K562 (cell line): Measurements from ENCODE around the gene LRRC75A. TPM values are rescaled to one million over a fixed set of nuclear protein-coding genes. Genes with fewer than 3 reads are reported as not detected.
A peak's percentile ranks its signal among the peaks of the same experiment; 100 is the strongest.

Experiments
- ATF1 ChIP-seq, 2 experiments: fragments of 450-650 bp in 1 of 2; IDR thresholded peaks; 2 replicates each; pipeline ENCODE4 v1.6.1; 2016; ENCODE audit warnings: missing compliant biosample characterization in 1 of 2, missing genetic modification characterization in 1 of 2
- BRD4 ChIP-seq: fragments of 200-600 bp; sonication (generic); IDR thresholded peaks from 2 replicates; pipeline ENCODE4 v1.6.1; 2017; ENCODE audit warnings: inconsistent platforms
- CBFB ChIP-seq: sonication (generic); formaldehyde crosslinking; IDR thresholded peaks from 2 replicates; pipeline ENCODE4 v1.4.0; 2020; ENCODE audit warnings: mild to moderate bottlenecking, missing genetic modification reagents
- CBX2 ChIP-seq: fragments of 200-600 bp; sonication (generic); IDR thresholded peaks from one replicate; pipeline ENCODE4 v1.6.1; 2012; ENCODE audit warnings: mild to moderate bottlenecking, low read length, inconsistent platforms; ENCODE audit not compliant: insufficient read depth, poor library complexity, severe bottlenecking
- CTBP1 ChIP-seq: fragments of 450-650 bp; IDR thresholded peaks from 2 replicates; pipeline ENCODE4 v1.6.1; 2016; ENCODE audit warnings: borderline replicate concordance
- ESRRA ChIP-seq: fragments of 450-650 bp; IDR thresholded peaks from 2 replicates; pipeline ENCODE4 v1.6.1; 2014; ENCODE audit warnings: low read depth, mild to moderate bottlenecking, moderate library complexity, borderline replicate concordance
- ETV1 ChIP-seq: fragments of 450-650 bp; conservative IDR thresholded peaks from 2 replicates; pipeline ENCODE4 v1.6.1; 2016; ENCODE audit warnings: missing genetic modification characterization, control low read depth, low read depth, missing compliant biosample characterization
- NFIC ChIP-seq: fragments of 450-650 bp; IDR thresholded peaks from 2 replicates; pipeline ENCODE4 v1.6.1; 2017; ENCODE audit warnings: mild to moderate bottlenecking, inconsistent platforms
- POLR3A ChIP-seq: IDR thresholded peaks from 2 replicates; pipeline ENCODE4 v1.6.1; 2011; ENCODE audit warnings: borderline replicate concordance, mild to moderate bottlenecking, moderate library complexity; ENCODE audit not compliant: insufficient read length, insufficient read depth; ENCODE audit errors: extremely low read depth
- SMARCA4 ChIP-seq: fragments of 450-650 bp; IDR thresholded peaks from 2 replicates; pipeline ENCODE4 v1.6.1; 2016
- UBTF ChIP-seq, 2 experiments: IDR thresholded peaks; 2 replicates each; pipeline ENCODE4 v1.6.1; 2012; ENCODE audit warnings: improper control_type of control experiment in 2 of 2, low read depth in 2 of 2, low read length in 2 of 2, borderline replicate concordance in 1 of 2
- ZBTB17 ChIP-seq: fragments of 450-650 bp; formaldehyde crosslinking; IDR thresholded peaks from 2 replicates; pipeline ENCODE4 v1.4.0; 2020; ENCODE audit warnings: mild to moderate bottlenecking
- ZKSCAN3 ChIP-seq: fragments of 250-450 bp; sonication (Bioruptor Pico); IDR thresholded peaks from 2 replicates; pipeline ENCODE4 v1.4.0; 2020
- ZNF121 ChIP-seq: sonication (generic); formaldehyde crosslinking; conservative IDR thresholded peaks from 2 replicates; pipeline ENCODE4 v1.8.0; 2022; ENCODE audit warnings: missing genetic modification reagents
- ZNF75A ChIP-seq: fragments of 450-650 bp; formaldehyde crosslinking; IDR thresholded peaks from 2 replicates; pipeline ENCODE4 v1.4.0; 2020; ENCODE audit warnings: mild to moderate bottlenecking
- polyA plus RNA-seq, 8 experiments: library from polyadenylated mRNA; depleted of rRNA in 4 of 8; stranded (reverse) in 5 of 8; unstranded in 3 of 8; fragments of >200 nt; fragmentation: Nextera tagmentation in 2 of 8; fragmentation: Illumina TruSeq in 1 of 8; extraction: Ambion mirVana in 2 of 8; extraction: Trizol in 1 of 8; gene quantifications; 2 replicates each; pipeline versions ENCODE4 v1.2.1 to v1.2.3, GENCODE V29; 2011 to 2014; ENCODE audit warnings: inconsistent platforms in 1 of 8, missing spikeins in 1 of 8
- total RNA-seq, 7 experiments: library from RNA; depleted of rRNA in 6 of 7; stranded (reverse); fragments of >200 nt in 6 of 7; fragmentation: Illumina TruSeq in 2 of 7; extraction: Trizol in 2 of 7; gene quantifications; 2 replicates each; pipeline versions ENCODE4 v1.2.1 to v1.2.3, GENCODE V29; 2011 to 2021; ENCODE audit warnings: low replicate concordance in 1 of 7
- TF ChIP-seq, protein P1 (sequence below), 2 experiments: fragments of 450-650 bp; conservative IDR thresholded peaks; 2 replicates each; pipeline ENCODE4 v1.6.1; 2017; ENCODE audit warnings: mild to moderate bottlenecking in 2 of 2, moderate library complexity in 2 of 2
- TF ChIP-seq, protein P2 (sequence below): fragments of 450-650 bp; IDR thresholded peaks from 2 replicates; pipeline ENCODE4 v1.6.1; 2014; ENCODE audit warnings: low read depth, mild to moderate bottlenecking, moderate library complexity, borderline replicate concordance

The LRRC75A gene
- total and polyA plus RNA-seq, 9 of the 15 experiments (the other 6 are each of a cell fraction or from before 2014, with no cell fraction given): 0.04 to 0.34 (median 0.08) TPM; not detected in 5

DNA sequence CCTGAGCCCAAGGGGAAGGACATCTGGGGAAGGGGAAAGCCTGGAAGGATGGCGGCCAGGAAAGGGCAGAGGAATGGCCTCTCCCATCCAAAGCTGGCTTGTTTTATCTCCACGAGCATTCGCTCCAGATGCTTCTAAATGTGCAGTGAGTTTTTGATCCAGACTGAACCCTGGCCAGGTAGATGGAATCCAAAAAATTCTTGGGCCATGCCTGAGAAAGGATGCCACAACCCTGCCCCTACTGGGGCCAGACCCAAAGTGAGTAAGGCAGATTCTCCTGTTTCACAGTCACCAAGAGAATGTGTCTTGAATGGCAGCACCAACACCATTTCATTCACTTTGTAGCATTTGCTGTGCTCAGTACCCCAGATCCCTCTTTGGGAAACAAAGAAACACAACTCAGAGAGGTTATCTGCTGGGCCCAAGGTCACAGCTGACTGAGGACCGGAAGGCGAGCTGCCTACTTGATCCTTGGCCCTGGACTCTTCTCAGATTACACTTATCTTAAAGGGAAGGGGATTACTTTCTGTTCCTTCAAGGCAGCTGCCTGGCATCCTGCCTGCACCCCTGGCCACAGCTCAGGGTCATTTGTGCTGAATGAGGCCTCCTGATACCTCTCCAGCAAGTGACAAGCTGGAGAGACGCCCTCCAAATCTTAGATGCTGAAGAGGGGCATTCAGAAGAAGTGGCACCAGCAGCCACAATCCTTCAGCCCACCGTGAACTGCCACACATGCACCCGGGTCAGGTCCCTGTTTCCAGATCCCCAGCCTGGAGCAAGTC lies 3.6 kb downstream of the LRRC75A start (continued):
- TF ChIP-seq ZNF121 (CRISPR knock-in tag) (no peak), SMARCA4 (0 out of 2 replicates have a peak, but pooled peaks have one; percentile 15), CBFB (CRISPR knock-in tag) (no peak), ATF1 (CRISPR knock-in tag; IDR thresholded peaks at IDR 0.05) (no peak), ATF1 (tag; IDR thresholded peaks at IDR 0.05) (no peak), ZBTB17 (CRISPR knock-in tag) (no peak), CBX2 (no peak), UBTF (IDR thresholded peaks at IDR 0.05; ENCODE audit: borderline replicate concordance in 1 of 2, low read depth in 2 of 2, low read length in 2 of 2) (no peak), CTBP1 (peak; percentile 24; the same call in 1 of the 2 replicates), ZNF75A (CRISPR knock-in tag) (no peak), ESRRA (peak; percentile 98), BRD4 (no peak), POLR3A (no peak), NFIC (peak; percentile 58), ETV1 (tag) (peak; percentile 83), ZKSCAN3 (no peak)
- TF ChIP-seq, protein P1, sequence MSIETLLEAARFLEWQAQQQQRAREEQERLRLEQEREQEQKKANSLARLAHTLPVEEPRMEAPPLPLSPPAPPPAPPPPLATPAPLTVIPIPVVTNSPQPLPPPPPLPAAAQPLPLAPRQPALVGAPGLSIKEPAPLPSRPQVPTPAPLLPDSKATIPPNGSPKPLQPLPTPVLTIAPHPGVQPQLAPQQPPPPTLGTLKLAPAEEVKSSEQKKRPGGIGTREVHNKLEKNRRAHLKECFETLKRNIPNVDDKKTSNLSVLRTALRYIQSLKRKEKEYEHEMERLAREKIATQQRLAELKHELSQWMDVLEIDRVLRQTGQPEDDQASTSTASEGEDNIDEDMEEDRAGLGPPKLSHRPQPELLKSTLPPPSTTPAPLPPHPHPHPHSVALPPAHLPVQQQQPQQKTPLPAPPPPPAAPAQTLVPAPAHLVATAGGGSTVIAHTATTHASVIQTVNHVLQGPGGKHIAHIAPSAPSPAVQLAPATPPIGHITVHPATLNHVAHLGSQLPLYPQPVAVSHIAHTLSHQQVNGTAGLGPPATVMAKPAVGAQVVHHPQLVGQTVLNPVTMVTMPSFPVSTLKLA (conservative IDR thresholded peaks at IDR 0.05): no peak
- TF ChIP-seq, protein P2, sequence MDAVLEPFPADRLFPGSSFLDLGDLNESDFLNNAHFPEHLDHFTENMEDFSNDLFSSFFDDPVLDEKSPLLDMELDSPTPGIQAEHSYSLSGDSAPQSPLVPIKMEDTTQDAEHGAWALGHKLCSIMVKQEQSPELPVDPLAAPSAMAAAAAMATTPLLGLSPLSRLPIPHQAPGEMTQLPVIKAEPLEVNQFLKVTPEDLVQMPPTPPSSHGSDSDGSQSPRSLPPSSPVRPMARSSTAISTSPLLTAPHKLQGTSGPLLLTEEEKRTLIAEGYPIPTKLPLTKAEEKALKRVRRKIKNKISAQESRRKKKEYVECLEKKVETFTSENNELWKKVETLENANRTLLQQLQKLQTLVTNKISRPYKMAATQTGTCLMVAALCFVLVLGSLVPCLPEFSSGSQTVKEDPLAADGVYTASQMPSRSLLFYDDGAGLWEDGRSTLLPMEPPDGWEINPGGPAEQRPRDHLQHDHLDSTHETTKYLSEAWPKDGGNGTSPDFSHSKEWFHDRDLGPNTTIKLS: no peak
